Type B pancreatic cell (in vitro differentiated cells): ENCODE measurements around the gene PMM2. TPM values are rescaled to one million over a fixed set of nuclear protein-coding genes. Genes with fewer than 3 reads are reported as not detected.
"Not testable (repeated sequence)": the region's sequence is repeated elsewhere in the genome, so short reads cannot be mapped to it uniquely, and the experiment has no call there.

Experiments
- DNase-seq: peaks from one replicate; pipeline ENCODE4 v3.0.0; 2021; ENCODE audit warnings: mixed read lengths; ENCODE audit not compliant: unreplicated experiment; ENCODE audit errors: extremely low spot score
- H3K27ac Mint-ChIP-seq: 2 replicates; pipeline ENCODE4 v1.8.0; 2021; ENCODE audit warnings: mild to moderate bottlenecking, mixed read lengths
- H3K27me3 Mint-ChIP-seq: 2 replicates; pipeline ENCODE4 v1.8.0; 2021; ENCODE audit warnings: mixed read lengths
- H3K36me3 Mint-ChIP-seq: 2 replicates; pipeline ENCODE4 v1.8.0; 2021; ENCODE audit warnings: mixed read lengths
- H3K4me1 Mint-ChIP-seq: one replicate; pipeline ENCODE4 v1.8.0; 2021; ENCODE audit warnings: mixed read lengths; ENCODE audit not compliant: unreplicated experiment
- H3K4me3 Mint-ChIP-seq: 2 replicates; pipeline ENCODE4 v1.8.0; 2021; ENCODE audit warnings: mild to moderate bottlenecking, mixed read lengths
- H3K9me3 Mint-ChIP-seq: 2 replicates; pipeline ENCODE4 v1.8.0; 2021; ENCODE audit warnings: mixed read lengths
- CTCF ChIP-seq: fragments of 200-600 bp; sonication (generic); conservative IDR thresholded peaks from 2 replicates; pipeline ENCODE4 v1.5.0; 2021; ENCODE audit warnings: antibody characterized with exemption, mild to moderate bottlenecking
- total RNA-seq: library from RNA; stranded (reverse); gene quantifications from 2 replicates; pipeline ENCODE4 v1.2.1, GENCODE V29; 2021; ENCODE audit warnings: low replicate concordance

Gene PMM2
- total RNA-seq, 1 donor from 2014 or later, result 35.5 TPM

GRCh38 chr16:8872071-8872470, 74.4 kb downstream of the PMM2 start:
- H3K4me3 Mint-ChIP-seq, result no peak overlapping the region
- no peak for DNase-seq
- TF ChIP-seq CTCF, result no peak
- no peaks in the 10 kb centered on the region for H3K9me3 Mint-ChIP-seq
- H3K4me1 Mint-ChIP-seq, result peaks cover 21% of the 10 kb centered on the region
- no peaks in the 10 kb centered on the region for H3K36me3 Mint-ChIP-seq
- H3K27me3 Mint-ChIP-seq, result no peaks in the 10 kb centered on the region
- H3K27ac Mint-ChIP-seq, result no peak overlapping the region

- H3K9me3 Mint-ChIP-seq, result no peaks in the 10 kb centered on the region
- no peak overlapping the region for H3K27ac Mint-ChIP-seq
- peaks cover 11% of the 10 kb centered on the region for H3K4me1 Mint-ChIP-seq
- H3K27me3 Mint-ChIP-seq, result no peaks in the 10 kb centered on the region
- peak; percentile 45 for TF ChIP-seq CTCF
- no peak overlapping the region for H3K4me3 Mint-ChIP-seq
- DNase-seq, result no peak
- no peaks in the 10 kb centered on the region for H3K36me3 Mint-ChIP-seq
Observed at GRCh38 chr16:8872967-8873865, 75.6 kb downstream of the PMM2 start.

- not testable (repeated sequence) for H3K36me3 Mint-ChIP-seq, H3K4me3 Mint-ChIP-seq, DNase-seq, H3K27me3 Mint-ChIP-seq, H3K9me3 Mint-ChIP-seq, H3K27ac Mint-ChIP-seq
- TF ChIP-seq CTCF, result peak; percentile 12
- H3K4me1 Mint-ChIP-seq, result peaks cover 16% of the 10 kb centered on the region
Observed at GRCh38 chr16:8873866-8874195, 76.2 kb downstream of the PMM2 start.

GRCh38 chr16:8874388-8874787, 76.7 kb downstream of the PMM2 start:
- H3K36me3 Mint-ChIP-seq, result no peaks in the 10 kb centered on the region

GRCh38 chr16:8875317-8875716, 77.7 kb downstream of the PMM2 start:
- H3K27me3 Mint-ChIP-seq, DNase-seq, H3K27ac Mint-ChIP-seq, H3K4me3 Mint-ChIP-seq, H3K36me3 Mint-ChIP-seq, H3K9me3 Mint-ChIP-seq: not testable (repeated sequence)
- H3K4me1 Mint-ChIP-seq, result peaks cover 15% of the 10 kb centered on the region

More at GRCh38 chr16:8874388-8874787, 76.7 kb downstream of the PMM2 start:
- no peak for DNase-seq
- TF ChIP-seq CTCF, result no peak
- Mint-ChIP-seq H3K27ac (no peak overlapping the region), H3K9me3 (no peaks in the 10 kb centered on the region), H3K4me1 (peaks cover 12% of the 10 kb centered on the region), H3K4me3 (no peak overlapping the region), H3K27me3 (no peaks in the 10 kb centered on the region)

GRCh38 chr16:8877894-8878522, 80.4 kb downstream of the PMM2 start:
- DNase-seq, result no peak
- Mint-ChIP-seq H3K27me3 (no peaks in the 10 kb centered on the region), H3K36me3 (no peaks in the 10 kb centered on the region), H3K27ac (peak overlapping the region; percentile 54), H3K4me3 (no peak overlapping the region), H3K9me3 (no peaks in the 10 kb centered on the region), H3K4me1 (peaks cover 9% of the 10 kb centered on the region)
- no peak for TF ChIP-seq CTCF
